GM18502 (cell line): ENCODE measurements around the gene GATA6.
"Not testable (repeated sequence)": the region's sequence is repeated elsewhere in the genome, so short reads cannot be mapped to it uniquely, and the experiment has no call there.

Source experiments
- ATAC-seq: cut with Tn5 transposase; IDR thresholded peaks from one replicate; pipeline ENCODE4 v1.9.1; 2021; ENCODE audit warnings: mild to moderate bottlenecking; ENCODE audit not compliant: unreplicated experiment, poor library complexity

The GATA6 gene

DNA sequence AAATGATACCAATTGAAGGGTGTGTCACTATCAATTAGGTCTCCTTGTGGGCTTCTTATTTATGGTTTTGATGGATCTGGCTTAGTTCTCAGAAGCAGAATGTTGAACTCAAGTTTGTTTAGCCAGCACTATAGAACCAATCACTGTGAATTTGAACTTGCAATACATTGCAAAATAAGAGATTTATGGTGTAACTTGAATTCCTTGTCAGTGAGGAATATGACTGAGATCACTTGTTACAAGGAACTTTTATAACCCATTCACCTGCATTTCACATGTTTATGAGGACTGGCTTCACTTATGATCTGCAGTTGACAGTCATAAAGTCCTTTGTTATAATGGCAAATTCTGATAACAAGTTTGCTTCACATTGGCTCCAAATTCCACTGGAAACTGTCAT is 9.8 kb downstream of the GATA6 start:
- no peak for ATAC-seq

DNA sequence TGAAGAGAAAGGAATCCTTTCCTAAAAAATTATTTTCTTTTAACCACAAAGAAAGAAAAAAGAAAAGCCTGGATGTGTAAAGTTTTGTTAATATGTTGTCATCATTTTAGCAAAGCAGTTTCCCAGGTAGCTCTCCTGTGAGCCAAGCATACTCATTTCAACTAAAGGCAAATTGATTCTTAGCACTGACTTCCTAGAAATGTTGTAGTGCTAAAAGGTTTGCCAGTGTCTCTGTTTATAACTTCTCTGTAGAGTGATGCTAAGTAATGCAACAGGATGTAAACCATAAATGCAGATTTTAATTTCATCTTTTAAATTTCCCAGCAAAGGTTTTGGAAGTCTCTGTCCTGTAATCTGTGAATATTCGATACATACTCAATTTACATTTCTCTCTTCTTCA is 10.2 kb downstream of the GATA6 start:
- no peak for ATAC-seq

DNA sequence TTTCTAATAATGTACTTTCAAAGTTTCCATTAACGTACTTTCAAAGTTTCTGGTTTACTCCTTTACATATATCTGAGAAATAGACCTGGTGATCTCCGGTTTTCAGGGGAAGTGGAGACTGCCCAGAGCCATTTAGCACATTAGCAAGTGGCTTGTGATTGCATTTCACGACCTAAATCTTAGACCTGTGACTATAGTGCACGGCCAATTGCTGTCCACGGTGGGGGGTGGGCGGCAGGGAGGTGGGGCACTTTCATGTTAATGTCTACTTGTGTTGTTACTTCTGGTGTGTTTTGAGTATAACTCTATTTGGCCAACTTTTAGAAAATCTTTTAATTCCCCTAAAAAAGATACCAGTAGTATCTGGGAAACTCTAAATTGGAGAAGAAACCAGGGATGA is 11.3 kb downstream of the GATA6 start:
- ATAC-seq, result no peak

DNA sequence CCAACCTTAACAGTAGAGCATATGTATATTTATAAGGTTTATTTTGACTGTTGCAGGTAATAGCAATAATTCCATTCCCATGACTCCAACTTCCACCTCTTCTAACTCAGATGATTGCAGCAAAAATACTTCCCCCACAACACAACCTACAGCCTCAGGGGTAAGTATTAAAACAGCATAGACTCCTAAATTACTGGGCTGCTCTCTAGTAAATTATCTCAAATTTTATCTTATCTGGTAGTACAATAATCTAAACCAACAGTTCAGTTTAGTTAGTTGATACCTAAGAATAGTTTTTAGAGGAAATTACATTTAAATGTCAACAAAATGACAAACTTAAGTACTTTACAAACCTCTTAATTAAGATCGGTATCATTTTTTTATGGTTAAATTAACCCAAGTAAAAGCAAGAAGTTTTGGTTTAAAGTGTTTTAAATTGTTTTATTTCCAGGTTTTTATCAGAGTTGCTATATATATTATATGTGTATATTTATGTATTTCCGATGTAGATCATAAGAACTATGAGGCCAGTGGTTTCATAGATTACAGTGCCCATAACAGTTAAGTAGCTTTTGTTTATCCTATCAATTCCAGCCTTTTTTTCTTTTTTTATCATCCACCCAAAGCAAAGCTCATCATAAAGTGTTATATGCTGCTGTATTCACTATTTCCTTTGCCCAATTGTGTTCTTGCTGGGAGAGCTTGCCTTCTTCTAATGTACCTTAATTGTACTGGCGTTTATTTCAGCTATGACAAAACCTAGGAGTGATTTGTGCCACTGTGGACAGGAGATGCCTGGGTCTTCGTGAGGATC is 13.7 kb downstream of the GATA6 start:
- ATAC-seq, result no peak

DNA sequence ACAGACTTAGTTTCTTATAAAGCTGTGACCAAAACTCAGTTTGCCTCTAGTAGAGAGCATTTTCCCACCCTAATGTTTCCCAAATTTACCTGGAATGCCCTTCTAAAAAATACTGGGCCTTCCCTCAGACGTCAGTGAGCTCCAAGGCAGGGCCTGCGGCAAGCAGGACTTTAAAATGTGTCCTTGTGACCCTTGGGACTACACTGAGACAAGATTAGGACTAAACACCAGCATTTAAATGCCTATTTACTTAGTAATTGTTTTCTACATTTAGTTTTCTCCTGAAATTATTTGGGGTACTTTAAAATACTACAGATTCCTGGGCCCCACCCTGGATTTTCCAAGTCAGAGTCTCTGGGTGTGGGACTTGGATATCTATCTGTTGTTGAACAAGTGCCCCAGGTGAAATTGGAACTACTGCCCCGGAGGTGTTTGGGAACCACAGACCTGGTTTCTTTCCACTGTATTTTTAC is 14.3 kb downstream of the GATA6 start:
- ATAC-seq, result no peak

DNA sequence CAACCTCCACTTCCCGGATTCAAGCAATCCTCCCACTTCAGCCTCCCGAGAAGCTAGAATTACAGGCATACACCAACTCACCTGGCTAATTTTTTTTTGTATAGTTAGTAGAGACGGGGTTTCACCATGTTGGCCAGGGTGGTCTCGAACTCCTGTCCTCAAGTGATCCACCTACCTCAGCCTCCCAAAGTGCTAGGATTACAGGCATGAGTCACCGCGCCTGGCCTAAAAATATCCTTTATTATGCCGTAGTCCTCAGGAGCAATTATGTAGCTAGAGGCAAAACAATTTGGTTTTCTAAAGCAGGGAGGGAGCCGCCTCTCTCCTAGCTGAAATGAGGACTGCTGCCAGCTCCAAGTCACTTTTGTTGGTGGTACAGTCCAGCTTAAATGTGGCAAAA is 15.2 kb downstream of the GATA6 start:
- not testable (repeated sequence) for ATAC-seq

DNA sequence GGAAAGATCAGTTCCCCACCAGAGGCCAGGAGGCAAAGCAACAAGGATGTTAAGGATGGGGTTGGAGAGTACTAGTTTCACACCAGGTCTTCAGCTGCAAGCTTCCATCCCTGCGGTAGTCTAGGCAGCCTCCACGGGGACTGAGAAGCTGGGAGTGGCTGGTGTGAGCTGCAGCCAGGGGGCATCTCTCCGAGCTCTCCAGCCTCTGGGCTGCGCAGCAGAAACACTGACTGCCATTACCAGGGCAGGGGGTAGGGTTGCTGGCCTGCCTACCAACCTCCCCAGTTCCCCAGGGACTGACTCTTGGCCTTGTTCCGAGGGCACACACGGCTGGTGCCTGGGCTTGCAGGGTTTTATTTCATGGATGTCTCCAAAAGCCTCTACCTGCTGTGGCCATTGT is 15.9 kb downstream of the GATA6 start:
- ATAC-seq, result no peak

DNA sequence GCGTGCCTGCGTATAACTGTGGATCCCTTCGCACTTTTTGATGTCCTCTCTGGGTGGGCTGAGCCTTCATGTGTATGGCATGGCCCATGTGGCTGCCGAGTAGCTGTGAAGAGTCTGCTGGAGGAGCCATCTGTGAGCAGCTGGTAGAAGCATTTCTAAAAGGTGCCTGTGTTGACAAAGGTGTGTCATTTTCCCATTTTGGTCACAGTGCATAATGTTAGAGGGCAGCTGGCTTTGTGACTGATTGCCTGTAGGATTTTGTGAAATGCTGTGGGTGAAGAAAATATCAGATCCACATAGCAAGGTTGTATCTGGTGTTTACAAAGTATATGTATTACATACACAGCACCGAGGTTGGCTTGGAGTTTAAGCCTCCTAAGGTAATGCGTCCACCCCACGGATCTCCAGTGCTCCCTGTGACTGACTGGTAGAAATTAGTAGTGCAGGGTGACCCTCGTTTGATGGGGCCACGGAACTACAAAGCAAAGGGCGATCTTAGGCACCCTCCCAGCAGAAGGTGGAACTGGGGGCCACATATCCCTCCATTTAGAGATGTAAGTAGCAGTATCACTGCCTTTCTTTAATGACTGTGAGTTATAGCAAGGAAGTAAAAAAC is 16.5 kb downstream of the GATA6 start:
- no peak for ATAC-seq

DNA sequence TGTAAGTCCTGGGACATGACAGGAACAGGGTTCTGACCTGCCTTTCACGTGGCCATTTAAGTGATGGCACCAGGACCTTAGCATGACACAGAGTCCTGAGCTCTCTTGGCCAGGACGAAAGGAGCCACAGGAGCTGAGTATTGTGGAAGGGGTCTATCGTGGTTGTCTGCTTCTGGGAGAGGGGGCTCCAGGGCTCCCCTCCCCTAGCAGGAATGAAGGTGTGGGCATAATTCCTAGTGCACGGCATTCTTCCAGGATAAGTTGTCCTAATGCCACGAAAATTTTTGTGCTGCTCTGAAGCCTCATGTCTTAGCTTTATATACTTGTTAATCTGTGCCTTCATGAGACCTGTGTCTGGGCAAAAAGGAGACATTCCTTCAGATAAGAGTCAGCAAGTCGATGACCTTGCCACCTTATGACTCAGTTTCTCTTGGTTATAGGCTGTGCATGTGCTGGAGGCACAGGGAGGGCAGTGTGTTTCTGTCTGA is 17.1 kb downstream of the GATA6 start:
- no peak for ATAC-seq

DNA sequence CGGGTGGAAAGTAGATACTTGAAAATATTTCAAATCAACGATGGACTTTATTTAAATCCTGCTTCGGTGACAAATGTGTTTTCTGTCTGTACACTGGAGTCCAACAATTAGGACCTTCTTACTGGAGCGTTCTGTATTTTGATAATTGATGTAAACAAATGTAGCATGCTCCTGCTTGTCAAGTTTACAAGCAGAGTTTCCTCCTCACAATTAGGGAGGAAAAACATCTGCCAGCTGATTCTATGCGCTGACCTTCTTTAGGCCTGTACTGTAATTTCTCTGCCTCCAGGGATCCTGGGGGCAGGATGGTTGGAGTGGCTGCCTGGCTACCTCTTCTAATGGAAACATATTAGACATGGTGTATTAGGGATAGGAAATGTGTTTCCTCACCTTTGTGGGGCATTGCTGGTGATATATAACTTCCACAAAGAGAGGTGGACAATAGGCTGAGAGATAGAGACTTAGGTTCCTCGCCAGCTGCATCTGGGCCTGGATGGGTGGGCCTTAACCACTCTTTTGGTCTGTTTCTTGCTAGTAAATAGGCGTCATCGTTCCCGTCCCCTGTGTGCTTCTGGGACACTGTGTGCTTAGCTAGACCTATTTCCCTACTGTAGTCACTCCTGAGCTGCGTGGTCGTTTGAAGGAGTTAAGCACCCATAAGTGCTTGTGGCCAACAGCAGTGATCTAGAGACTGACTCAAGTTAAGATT is 19.3 kb downstream of the GATA6 start:
- no peak for ATAC-seq

DNA sequence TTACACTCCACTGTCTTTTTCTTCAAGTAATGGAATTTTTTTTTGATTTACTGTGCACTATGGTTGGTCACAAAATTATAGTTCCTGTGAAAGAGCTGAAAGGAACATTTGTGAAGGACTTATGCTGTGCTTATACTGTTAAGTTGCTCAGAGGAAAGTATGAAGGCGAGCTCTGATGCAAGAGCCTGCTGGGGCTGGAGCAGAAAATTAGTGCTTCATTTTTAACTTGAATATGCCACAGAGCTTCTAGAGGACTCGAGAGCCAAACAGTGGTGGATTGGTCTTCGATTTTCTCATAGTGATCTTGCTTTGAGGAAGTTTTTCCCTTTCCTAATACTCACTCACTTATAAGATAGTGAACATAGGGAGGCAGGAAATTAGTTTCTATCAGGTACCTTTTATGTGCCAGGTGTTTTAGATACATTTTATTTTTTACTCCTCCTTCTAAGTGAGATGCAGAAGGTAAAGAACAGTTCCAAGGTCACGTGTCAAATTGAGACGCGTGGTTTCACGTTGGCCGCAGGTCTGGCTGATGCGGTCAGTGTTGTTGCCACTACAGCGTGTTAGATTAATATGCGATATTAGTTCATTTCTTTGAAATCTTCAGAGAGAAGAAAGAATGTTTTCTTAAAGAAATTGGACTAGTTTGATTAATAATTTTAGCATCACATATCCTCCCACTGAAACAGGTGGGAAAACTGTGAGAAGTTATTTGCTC is 20.2 kb downstream of the GATA6 start:
- no peak for ATAC-seq

DNA sequence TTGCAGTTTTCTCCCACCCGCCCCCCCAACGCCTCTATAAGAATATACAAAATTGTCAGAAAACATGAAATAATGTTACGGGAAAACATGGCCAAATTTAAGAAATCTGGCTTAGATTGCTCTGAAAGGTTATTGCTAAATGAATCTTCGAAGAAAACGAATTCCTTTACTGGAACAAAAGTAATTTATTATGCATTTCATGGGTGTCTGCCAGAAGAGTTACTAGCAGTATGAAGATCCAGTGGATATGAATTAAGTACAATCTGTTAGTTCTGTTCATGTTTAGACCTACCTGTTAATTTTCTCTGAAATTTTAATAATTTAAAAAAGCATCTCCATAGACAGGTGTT is 21.9 kb downstream of the GATA6 start:
- ATAC-seq, result no peak

DNA sequence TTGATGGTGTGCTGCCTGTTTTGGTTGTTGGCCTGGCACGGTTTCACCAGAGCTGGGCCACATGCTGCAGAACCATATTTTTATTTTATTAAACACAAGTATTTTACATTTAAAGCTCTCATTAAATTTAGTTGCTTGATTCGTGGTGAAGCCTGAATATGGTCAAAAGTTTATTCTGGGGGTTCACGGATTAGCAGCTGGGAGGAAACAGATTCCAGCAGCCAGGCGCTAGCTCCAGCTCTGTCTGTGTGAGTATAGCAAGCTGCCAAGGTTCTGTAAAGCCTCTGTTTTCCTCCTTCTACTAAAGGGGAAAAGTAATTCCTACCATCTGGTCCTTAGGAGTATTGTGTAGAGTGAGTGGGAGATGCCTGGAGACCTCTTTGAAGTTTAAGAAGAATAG is 22.5 kb downstream of the GATA6 start:
- ATAC-seq, result no peak

DNA sequence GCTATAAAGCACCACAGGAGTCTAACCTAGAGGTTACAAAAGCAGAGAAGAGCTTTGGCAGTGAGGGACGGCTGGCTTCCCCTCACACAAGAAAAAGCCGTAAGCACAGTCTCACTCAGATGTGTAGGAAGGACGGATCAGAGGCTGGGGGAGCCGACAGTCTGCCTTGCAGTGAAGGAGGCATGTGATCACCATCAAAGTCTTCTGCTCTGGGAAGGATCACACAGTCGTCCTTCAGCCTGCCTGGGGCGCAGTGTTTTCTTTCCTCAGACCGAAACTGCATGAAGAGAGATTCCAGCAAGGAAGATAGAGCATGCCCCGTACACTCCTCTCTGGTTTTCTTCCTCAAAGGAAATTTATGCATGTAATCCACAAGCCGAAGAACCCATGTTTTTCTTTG is 24.1 kb downstream of the GATA6 start:
- no peak for ATAC-seq

DNA sequence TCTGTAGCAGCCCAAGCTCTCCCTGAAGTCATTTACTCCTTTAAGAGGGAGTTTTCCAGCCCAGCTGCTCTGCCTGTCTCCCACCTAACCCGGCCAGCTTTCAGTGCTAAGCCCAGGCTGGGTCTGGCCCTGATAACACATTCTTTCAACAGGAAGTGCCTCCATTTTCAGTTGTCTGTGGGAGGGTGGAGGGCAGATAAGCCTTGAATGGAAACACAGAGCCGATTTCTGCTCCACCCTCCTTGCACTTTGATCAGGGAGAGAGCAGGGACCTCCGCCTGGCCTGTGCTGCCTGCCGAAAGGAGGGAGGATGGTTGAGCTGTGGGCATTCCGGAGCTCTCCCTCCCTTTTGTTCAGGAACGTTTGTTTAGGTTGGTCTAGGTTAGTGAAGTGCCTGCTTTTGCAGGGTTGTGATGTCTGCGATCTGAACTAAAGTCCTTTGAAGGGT is 24.8 kb downstream of the GATA6 start:
- ATAC-seq, result no peak

DNA sequence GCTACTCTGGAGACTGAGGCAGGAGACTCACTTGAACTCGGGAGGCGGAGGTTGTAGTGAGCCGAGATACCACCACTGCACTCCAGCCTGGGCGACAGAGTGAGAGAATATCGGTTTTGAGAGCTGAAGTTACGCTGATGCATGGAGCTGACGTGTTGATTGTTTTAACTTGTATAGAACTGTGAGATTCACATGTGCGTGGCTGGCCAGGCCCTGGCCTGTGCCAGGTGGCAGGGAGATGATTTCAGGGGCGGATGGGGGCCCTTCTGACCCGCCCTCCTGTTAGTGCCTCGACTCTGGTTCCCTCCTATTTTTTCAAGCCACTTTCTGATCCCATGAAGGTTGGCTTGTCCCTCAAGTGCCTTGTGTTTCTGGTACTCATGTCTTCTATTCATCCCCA is 25.7 kb downstream of the GATA6 start:
- ATAC-seq, result no peak

DNA sequence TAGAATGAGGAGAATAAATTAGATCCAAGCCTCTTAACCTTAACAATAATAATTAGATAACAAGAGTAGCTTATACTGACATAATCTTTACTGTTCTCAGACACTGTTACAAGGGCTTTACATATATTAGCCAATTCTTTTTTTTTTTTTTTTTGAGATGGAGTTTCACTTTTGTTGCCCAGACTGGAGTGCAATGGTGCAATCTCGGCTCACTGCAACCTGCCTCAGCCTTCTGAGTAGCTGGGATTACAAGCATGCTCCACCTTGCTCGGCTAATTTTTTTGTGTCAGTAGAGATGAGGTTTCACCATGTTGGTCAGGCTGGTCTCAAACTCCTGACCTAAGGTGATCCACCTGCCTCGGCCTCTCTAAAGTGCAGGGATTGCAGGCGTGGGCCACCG is 27.6 kb downstream of the GATA6 start:
- not testable (repeated sequence) for ATAC-seq

DNA sequence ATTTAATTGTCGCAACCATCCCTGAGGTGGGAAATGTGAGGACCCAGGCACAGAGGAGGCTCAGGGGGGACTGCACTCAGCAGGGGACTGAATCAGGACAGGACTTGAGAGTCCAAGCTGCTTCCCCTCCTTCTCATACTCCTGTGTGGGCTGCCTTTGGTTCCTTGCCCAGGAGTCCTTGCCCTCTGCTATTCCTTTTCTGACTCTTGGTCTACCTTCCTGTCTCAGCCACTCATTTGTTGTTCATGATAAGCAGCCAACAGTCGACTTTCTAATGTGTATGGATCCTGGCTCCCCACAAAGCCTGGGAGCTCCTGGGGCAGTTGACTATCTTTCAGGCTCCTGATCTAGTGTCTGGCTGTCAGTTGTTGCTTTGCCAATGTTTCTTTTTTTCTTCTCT is 28.3 kb downstream of the GATA6 start:
- no peak for ATAC-seq

DNA sequence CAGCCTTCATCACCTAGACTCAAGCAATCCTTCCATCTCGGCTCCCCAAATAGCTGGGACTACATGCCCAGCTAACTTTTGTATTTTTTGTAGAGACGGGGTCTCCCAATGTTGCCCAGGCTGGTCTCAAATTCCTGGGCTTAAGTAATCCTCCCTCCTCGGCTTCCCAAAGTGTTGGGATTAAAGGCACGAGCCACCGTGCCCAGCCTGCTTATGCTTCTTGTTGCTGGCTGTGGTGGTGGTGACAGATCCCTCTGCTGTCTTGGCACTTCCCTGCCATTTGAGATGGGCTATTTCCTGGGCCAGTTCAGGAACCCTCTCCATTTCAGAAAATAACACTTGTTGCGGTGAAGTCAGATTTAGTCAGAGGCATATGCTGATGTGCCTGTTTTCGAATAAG is 28.8 kb downstream of the GATA6 start:
- no peak for ATAC-seq

DNA sequence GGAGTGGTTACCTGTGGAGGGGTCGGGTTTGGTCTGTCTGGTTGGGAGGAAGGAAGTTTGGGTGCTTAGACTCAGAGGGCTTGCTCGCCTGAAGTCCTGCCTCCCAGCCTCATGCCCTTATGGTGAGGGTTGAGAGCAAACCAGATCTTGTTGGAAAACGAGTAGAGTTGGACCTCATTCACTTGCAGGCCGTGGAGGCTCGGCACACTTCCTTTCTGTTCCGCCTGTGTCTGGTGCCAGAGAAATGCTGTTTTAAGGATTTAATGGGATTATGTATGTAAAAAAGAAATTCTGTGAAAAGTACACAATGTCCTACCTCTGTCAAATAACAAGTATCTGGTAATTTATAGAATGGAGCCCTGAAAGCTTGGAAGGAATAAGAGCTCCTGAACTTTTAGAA is 29.6 kb downstream of the GATA6 start:
- ATAC-seq, result no peak
